Astrocyte of the cerebellum (primary cell): ENCODE measurements around the gene P2RX2.

Source experiments
- DNase-seq: peaks from one replicate; pipeline ENCODE4 v3.0.0-alpha.2; 2011; ENCODE audit warnings: low read depth
- H3K4me3 ChIP-seq: 2 replicates; pipeline ENCODE4 v1.5.1; 2011; ENCODE audit warnings: mild to moderate bottlenecking, low read depth, low read length, moderate library complexity
- in situ Hi-C: cut with HindIII; loops from 2 replicates; pipeline ENCODE4 v1.10.0; 2017; ENCODE audit warnings: low sequenced_read_pairs
- TF ChIP-seq, protein P1 (sequence below): IDR thresholded peaks from 2 replicates; pipeline ENCODE4 v1.5.1; 2012; ENCODE audit warnings: low read length, low read depth, moderate library complexity, mild to moderate bottlenecking; ENCODE audit errors: missing control alignments

P2RX2 gene

DNA sequence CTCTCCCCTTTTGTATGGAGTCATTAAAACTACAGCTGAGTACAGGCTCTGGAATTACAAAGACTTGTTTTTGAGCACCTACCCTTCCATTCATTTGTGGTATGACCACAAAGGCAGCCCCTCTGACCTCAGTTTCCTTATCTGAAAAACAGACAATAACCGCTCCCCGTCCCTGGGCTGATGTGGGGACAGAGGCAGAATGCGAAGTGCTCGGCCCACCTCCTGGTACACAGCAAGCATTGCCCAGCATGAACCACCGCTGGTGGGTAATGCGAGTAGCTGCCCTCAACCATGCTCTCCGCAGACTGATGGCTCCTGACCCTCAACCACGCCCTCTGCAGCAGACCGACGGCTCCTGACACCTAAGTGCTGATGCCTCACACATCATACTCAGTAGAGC, 22.4 kb downstream of the P2RX2 start:
- in situ Hi-C loops, result no loop called here
- DNase-seq, result no peak
- H3K4me3 ChIP-seq, result no peak overlapping the region
- TF ChIP-seq, protein P1, sequence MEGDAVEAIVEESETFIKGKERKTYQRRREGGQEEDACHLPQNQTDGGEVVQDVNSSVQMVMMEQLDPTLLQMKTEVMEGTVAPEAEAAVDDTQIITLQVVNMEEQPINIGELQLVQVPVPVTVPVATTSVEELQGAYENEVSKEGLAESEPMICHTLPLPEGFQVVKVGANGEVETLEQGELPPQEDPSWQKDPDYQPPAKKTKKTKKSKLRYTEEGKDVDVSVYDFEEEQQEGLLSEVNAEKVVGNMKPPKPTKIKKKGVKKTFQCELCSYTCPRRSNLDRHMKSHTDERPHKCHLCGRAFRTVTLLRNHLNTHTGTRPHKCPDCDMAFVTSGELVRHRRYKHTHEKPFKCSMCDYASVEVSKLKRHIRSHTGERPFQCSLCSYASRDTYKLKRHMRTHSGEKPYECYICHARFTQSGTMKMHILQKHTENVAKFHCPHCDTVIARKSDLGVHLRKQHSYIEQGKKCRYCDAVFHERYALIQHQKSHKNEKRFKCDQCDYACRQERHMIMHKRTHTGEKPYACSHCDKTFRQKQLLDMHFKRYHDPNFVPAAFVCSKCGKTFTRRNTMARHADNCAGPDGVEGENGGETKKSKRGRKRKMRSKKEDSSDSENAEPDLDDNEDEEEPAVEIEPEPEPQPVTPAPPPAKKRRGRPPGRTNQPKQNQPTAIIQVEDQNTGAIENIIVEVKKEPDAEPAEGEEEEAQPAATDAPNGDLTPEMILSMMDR, result no peak

DNA sequence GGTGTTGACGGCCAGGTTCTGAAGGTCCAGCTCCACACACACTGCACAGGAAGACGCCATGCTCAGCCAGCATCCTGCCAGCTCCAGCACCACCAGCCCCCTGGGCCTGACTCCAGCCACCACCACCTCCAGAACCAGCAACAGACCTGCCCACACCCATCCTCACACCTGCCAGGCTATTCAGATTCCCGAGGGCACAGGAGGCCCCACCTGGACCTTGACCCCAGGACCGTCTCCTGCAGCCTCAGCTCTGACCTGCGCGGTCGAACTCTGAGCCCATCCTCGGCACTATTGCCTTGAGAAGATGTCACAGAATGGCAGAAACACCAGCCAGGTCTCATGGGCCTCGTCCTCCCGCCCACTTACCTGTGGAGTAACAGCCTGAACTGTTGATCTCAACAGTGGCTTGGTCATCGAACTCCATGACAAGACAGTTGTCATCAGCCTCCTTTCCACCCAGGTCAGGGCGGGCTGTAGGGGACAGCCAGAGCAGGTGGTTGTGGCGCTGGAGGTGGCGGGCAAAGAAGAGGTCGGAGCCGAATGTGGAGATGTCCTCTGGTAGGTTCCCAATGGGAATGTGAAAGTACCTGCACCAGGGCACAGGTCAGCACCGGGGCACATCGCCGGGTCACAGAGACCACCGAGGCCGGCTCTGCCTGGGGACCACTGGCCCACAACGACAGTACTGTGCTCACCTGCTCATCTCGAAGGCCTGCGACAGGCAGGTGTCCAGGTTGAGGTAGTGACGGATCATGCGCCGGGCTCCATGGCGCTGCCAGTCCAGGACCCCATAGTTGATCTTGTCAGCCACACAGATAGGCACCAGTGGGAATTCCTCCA, 23.5 kb downstream of the P2RX2 start:
- TF ChIP-seq, protein P1, result no peak
- DNase-seq, result no peak
- in situ Hi-C loops, result no loop called here
- H3K4me3 ChIP-seq, result no peak overlapping the region

DNA sequence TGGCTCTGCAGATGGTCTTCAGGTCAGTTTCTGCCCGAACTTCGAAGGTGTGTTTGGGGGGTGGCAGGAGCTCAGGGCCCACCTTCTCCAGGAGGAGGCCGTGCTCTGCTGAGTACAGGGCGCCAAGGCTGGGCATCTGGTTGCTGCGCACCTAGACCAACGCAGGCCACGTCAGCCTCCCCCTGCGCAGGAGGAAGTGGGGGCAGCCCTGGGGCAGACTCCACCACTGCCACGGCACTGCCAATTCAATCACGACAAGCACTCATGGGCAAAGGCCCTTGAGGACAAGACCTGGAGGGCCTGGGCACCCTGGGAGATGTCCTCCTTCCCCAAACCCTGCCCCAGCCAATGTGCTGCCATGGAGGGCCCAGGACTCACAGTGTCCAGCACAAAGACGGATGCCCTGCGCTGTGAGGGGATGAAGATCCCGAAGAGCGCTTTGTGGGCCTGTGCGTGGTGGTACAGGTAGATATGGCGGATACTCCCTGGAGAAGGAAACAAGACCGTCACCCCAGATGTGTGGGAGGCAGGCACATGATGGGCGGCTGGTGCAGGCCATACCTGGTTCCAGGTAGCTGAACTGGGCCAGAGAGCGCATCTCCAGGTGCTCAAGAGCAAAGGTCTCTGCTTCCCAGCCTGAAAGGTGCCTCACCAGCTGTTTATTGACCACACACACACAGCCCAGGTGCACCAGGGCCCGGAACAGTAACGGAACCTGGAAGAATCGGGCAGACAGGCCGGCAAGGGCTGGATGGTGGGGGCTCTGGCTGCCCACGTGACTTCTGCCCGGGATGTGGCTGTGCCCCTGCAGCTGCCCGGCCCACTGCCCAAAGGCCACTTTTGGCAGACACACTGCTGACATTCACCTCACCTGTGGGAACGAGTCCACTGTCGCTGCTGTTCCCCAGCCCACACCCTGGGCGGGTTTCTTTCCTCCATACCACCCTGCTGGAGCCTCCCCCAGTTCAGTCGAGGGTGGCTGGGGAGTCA, 24.6 kb downstream of the P2RX2 start:
- H3K4me3 ChIP-seq, result no peak overlapping the region
- in situ Hi-C loops, result no loop called here
- DNase-seq, result no peak
- TF ChIP-seq, protein P1, result no peak

DNA sequence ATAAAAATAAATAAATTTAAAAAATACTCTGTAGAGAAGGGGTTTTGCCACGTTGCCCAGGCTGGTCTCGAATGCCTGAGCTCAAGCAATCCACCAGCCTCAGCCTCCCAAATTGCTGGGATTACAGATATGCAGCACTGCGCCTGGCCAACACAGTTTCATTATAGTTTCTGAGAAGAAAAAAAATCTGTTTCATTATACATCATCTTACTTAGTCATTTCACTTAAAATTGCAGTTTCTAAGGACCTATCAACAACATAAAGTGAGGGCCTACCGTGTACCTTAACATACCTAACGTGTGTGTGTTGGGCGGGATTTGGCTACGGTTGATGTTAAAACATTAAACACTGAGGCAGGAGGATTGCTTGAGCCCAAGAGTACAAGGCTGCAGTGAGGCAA, 28.3 kb downstream of the P2RX2 start:
- no peak for DNase-seq
- H3K4me3 ChIP-seq, result no peak overlapping the region
- in situ Hi-C loops, result no loop called here
- TF ChIP-seq, protein P1, result no peak

DNA sequence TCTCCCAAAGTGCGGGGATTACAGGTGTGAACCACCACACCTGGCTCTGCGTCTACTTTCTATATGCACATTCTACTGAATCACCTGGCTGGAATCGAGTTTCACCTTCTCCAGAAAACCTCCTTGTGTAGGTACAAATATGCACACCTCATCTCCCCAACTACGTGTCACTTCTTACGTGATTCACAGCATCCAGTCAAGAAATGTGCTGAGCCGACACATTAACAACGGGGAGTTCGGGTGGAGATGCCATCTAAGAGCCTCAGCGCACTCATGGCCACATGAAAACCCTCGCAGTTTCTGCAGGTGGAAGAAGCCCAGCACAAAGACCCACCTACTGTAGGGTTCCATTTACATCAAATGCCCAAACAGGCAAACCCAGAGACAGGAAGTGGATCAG, 29.3 kb downstream of the P2RX2 start:
- no peak for DNase-seq
- TF ChIP-seq, protein P1, result no peak
- in situ Hi-C loops, result no loop called here
- no peak overlapping the region for H3K4me3 ChIP-seq

DNA sequence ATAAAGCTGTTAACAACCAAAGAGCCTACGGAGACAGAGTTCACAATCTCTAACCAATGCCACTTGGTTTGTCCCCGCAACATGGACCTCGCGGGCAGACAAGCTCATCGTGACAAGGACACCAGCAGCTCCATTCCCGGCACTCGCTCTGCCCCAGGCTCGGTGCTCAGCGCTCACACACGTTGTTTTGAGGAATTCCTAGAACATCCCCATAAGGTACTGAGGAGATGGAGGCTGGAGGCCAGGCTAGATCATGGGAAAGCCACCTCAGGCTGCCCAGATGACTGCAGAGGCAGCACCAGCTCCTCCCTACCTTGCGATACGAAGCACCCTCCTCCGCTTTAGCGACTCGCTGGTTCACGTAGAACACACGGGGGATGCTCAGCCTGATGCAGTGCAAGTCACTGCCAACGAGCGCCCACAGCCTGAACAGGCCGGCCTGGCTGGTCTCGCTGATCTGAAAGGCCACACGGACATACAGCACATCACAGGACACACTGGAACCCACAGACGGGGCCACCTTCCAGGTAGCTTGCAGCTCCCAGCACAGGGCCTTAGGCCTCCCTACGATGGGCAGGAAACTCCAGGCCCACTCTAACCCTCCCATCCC, 30.1 kb downstream of the P2RX2 start:
- no peak overlapping the region for H3K4me3 ChIP-seq
- in situ Hi-C loops, result no loop called here
- TF ChIP-seq, protein P1, result no peak
- no peak for DNase-seq
